Ishikawa (cell line): ENCODE measurements around the gene CREB3L2.

Experiments used
- EGR1 ChIP-seq: IDR thresholded peaks from 2 replicates; pipeline ENCODE4 v1.6.1; 2012
- EP300 ChIP-seq: IDR thresholded peaks from 2 replicates; pipeline ENCODE4 v1.6.1; 2012; ENCODE audit warnings: borderline replicate concordance
- MAX ChIP-seq: IDR thresholded peaks from 2 replicates; pipeline ENCODE4 v1.6.1; 2012
- NFIC ChIP-seq: IDR thresholded peaks from 2 replicates; pipeline ENCODE4 v1.6.1; 2012
- RAD21 ChIP-seq: IDR thresholded peaks from 2 replicates; pipeline ENCODE4 v1.6.1; 2012; ENCODE audit warnings: low read depth
- REST ChIP-seq: IDR thresholded peaks from 2 replicates; pipeline ENCODE4 v1.6.1; 2012; ENCODE audit warnings: low read depth, mild to moderate bottlenecking
- TAF1 ChIP-seq: IDR thresholded peaks from 2 replicates; pipeline ENCODE4 v1.6.1; 2012; ENCODE audit warnings: low read depth, mild to moderate bottlenecking
- TCF12 ChIP-seq: IDR thresholded peaks from 2 replicates; pipeline ENCODE4 v1.6.1; 2012; ENCODE audit warnings: low read depth
- TEAD4 ChIP-seq: IDR thresholded peaks from 2 replicates; pipeline ENCODE4 v1.6.1; 2012
- USF1 ChIP-seq: IDR thresholded peaks from 2 replicates; pipeline ENCODE4 v1.6.1; 2012
- YY1 ChIP-seq: IDR thresholded peaks from 2 replicates; pipeline ENCODE4 v1.6.1; 2012; ENCODE audit warnings: low read depth
- ZBTB7A ChIP-seq: IDR thresholded peaks from 2 replicates; pipeline ENCODE4 v1.6.1; 2012; ENCODE audit warnings: low read depth

- TF ChIP-seq EP300 (no peak), MAX (no peak), NFIC (no peak), RAD21 (no peak), TAF1 (no peak), REST (no peak), TCF12 (no peak), YY1 (no peak), USF1 (no peak), EGR1 (no peak), TEAD4 (no peak), ZBTB7A (no peak)
Measured at GRCh38 chr7:137943132-137943551, 58.7 kb downstream of the CREB3L2 start.
